HEK293T (cell line): ENCODE data around the gene PDLIM1.

ENCODE experiments used
- ARNT ChIP-seq: fragments of 450-650 bp; IDR thresholded peaks from 2 replicates; pipeline ENCODE4 v1.6.1; 2017; ENCODE audit warnings: mild to moderate bottlenecking
- BHLHE40 ChIP-seq: fragments of 450-650 bp; IDR thresholded peaks from 2 replicates; pipeline ENCODE4 v1.6.1; 2016; ENCODE audit warnings: mild to moderate bottlenecking, moderate library complexity, borderline replicate concordance
- ELF4 ChIP-seq: fragments of 450-650 bp; IDR thresholded peaks from 2 replicates; pipeline ENCODE4 v1.6.1; 2017; ENCODE audit warnings: antibody characterized with exemption
- FOXA1 ChIP-seq: fragments of 450-650 bp; IDR thresholded peaks from 2 replicates; pipeline ENCODE4 v1.6.1; 2016; ENCODE audit warnings: mild to moderate bottlenecking
- FOXK2 ChIP-seq: fragments of 450-650 bp; IDR thresholded peaks from 2 replicates; pipeline ENCODE4 v1.6.1; 2016; ENCODE audit warnings: mild to moderate bottlenecking
- FOXM1 ChIP-seq: fragments of 450-650 bp; IDR thresholded peaks from 2 replicates; pipeline ENCODE4 v1.6.1; 2017; ENCODE audit warnings: mild to moderate bottlenecking, borderline replicate concordance
- HDGF ChIP-seq: fragments of 450-650 bp; IDR thresholded peaks from 2 replicates; pipeline ENCODE4 v1.6.1; 2017; ENCODE audit warnings: antibody characterized with exemption, borderline replicate concordance
- NFRKB ChIP-seq: fragments of 450-650 bp; IDR thresholded peaks from 2 replicates; pipeline ENCODE4 v1.6.1; 2016; ENCODE audit warnings: mild to moderate bottlenecking, moderate library complexity
- SP1 ChIP-seq: fragments of 450-650 bp; IDR thresholded peaks from 2 replicates; pipeline ENCODE4 v1.6.1; 2017
- SUZ12 ChIP-seq: fragments of 450-650 bp; IDR thresholded peaks from 2 replicates; pipeline ENCODE4 v1.6.1; 2016; ENCODE audit warnings: mild to moderate bottlenecking
- TARDBP ChIP-seq: fragments of 450-650 bp; IDR thresholded peaks from 2 replicates; pipeline ENCODE4 v1.6.1; 2016

- no peak for TF ChIP-seq SP1
- TF ChIP-seq FOXM1: no peak
- no peak for TF ChIP-seq FOXK2
- TF ChIP-seq SUZ12: no peak
- no peak for TF ChIP-seq BHLHE40
- TF ChIP-seq FOXA1: no peak
- TF ChIP-seq TARDBP: no peak
- no peak for TF ChIP-seq NFRKB
- no peak for TF ChIP-seq HDGF
- no peak for TF ChIP-seq ARNT
- TF ChIP-seq ELF4: no peak
Measured at GRCh38 chr10:95324436-95325268, 33.8 kb upstream of the PDLIM1 start.
